ENCODE measurements around the gene STRBP. TPM values are rescaled to one million over a fixed set of nuclear protein-coding genes. Genes with fewer than 3 reads are reported as not detected.

The STRBP gene
- total and polyA plus RNA-seq, 9 donors: 4.9 to 18.8 (median 11.2) TPM

GRCh38 chr9:123235448-123235847 is 32.9 kb downstream of the STRBP start:
- Histone ChIP-seq H3K36me3 (no peaks in the 10 kb centered on the region), H3K27me3 (no peaks in the 10 kb centered on the region), H3K27ac (no peak overlapping the region), H3K4me3 (no peak overlapping the region), H3K4me1 (ENCODE audit: insufficient read depth) (no peaks in the 10 kb centered on the region), H3K9me3 (no peaks in the 10 kb centered on the region)
- intact Hi-C loops (cut with DNase I): no loop called here
- no peak for DNase-seq
- TF ChIP-seq EP300 (IDR thresholded peaks at IDR 0.05) (no peak), POLR2A (IDR thresholded peaks at IDR 0.05) (no peak), CTCF (IDR thresholded peaks at IDR 0.05) (no peak)
- WGBS, 3 donors: 98 to 100% (median 100%) methylated on average over 1 of the region's 1 CpG

- intact Hi-C loops (cut with DNase I): no loop called here
- Histone ChIP-seq H3K27ac (no peak overlapping the region), H3K9me3 (no peaks in the 10 kb centered on the region), H3K36me3 (no peaks in the 10 kb centered on the region), H3K4me3 (no peak overlapping the region), H3K4me1 (ENCODE audit: insufficient read depth) (no peaks in the 10 kb centered on the region), H3K27me3 (no peaks in the 10 kb centered on the region)
- no peak for TF ChIP-seq POLR2A (IDR thresholded peaks at IDR 0.05)
- no peak for TF ChIP-seq EP300 (IDR thresholded peaks at IDR 0.05)
- no peak for TF ChIP-seq CTCF (IDR thresholded peaks at IDR 0.05)
- no peak for DNase-seq
- WGBS, 3 donors: 95 to 97% (median 96%) methylated on average over 3 of the region's 3 CpGs
Measured at GRCh38 chr9:123234853-123235252, 33.5 kb downstream of the STRBP start.

GRCh38 chr9:123232332-123232731 is 36.1 kb downstream of the STRBP start:
- H3K4me1 ChIP-seq (ENCODE audit: insufficient read depth): no peaks in the 10 kb centered on the region
- H3K27ac ChIP-seq: no peak overlapping the region
- TF ChIP-seq CTCF (IDR thresholded peaks at IDR 0.05): no peak
- TF ChIP-seq EP300 (IDR thresholded peaks at IDR 0.05): no peak
- TF ChIP-seq POLR2A (IDR thresholded peaks at IDR 0.05): no peak
- DNase-seq: no peak
- no peak overlapping the region for H3K4me3 ChIP-seq
- 81 to 96% (median 88%) methylated on average over 3 of the region's 3 CpGs for WGBS, 3 donors
- no peaks in the 10 kb centered on the region for H3K36me3 ChIP-seq
- H3K27me3 ChIP-seq: no peaks in the 10 kb centered on the region
- no peaks in the 10 kb centered on the region for H3K9me3 ChIP-seq
- intact Hi-C loops (cut with DNase I): no loop called here

- DNase-seq: no peak
- no peak overlapping the region for H3K4me3 ChIP-seq
- no peak overlapping the region for H3K27ac ChIP-seq
- no peaks in the 10 kb centered on the region for H3K27me3 ChIP-seq
- H3K36me3 ChIP-seq: no peaks in the 10 kb centered on the region
- WGBS, 3 donors: 93 to 100% (median 100%) methylated on average over 1 of the region's 1 CpG
- intact Hi-C loops (cut with DNase I): no loop called here
- H3K9me3 ChIP-seq: no peaks in the 10 kb centered on the region
- TF ChIP-seq EP300 (IDR thresholded peaks at IDR 0.05): no peak
- TF ChIP-seq POLR2A (IDR thresholded peaks at IDR 0.05): no peak
- no peak for TF ChIP-seq CTCF (IDR thresholded peaks at IDR 0.05)
- no peaks in the 10 kb centered on the region for H3K4me1 ChIP-seq (ENCODE audit: insufficient read depth)
Measured at GRCh38 chr9:123231421-123231820, 37.0 kb downstream of the STRBP start.

GRCh38 chr9:123228967-123229366 is 39.4 kb downstream of the STRBP start:
- Histone ChIP-seq H3K36me3 (no peaks in the 10 kb centered on the region), H3K4me1 (ENCODE audit: insufficient read depth) (no peaks in the 10 kb centered on the region), H3K4me3 (no peak overlapping the region), H3K27ac (no peak overlapping the region), H3K27me3 (no peaks in the 10 kb centered on the region), H3K9me3 (no peaks in the 10 kb centered on the region)
- DNase-seq: no peak
- intact Hi-C loops (cut with DNase I): no loop called here
- WGBS, 3 donors: 79 to 84% (median 79%) methylated on average over 4 of the region's 4 CpGs
- no peak for TF ChIP-seq POLR2A (IDR thresholded peaks at IDR 0.05)
- TF ChIP-seq EP300 (IDR thresholded peaks at IDR 0.05): no peak
- TF ChIP-seq CTCF (IDR thresholded peaks at IDR 0.05): no peak
